Astrocyte (in vitro differentiated cells and primary cell): Measurements from ENCODE around the gene WASF2.

Experiments
- EZH2 ChIP-seq: IDR thresholded peaks from 2 replicates; pipeline ENCODE4 v1.6.1; 2012; ENCODE audit warnings: mild to moderate bottlenecking, low read length, inconsistent platforms; ENCODE audit not compliant: insufficient read depth
- TF ChIP-seq, protein P1 (sequence below): IDR thresholded peaks from 2 replicates; pipeline ENCODE4 v1.5.1; 2011; ENCODE audit warnings: low read depth, mild to moderate bottlenecking, inconsistent platforms, low read length, moderate library complexity; ENCODE audit not compliant: insufficient read depth

DNA sequence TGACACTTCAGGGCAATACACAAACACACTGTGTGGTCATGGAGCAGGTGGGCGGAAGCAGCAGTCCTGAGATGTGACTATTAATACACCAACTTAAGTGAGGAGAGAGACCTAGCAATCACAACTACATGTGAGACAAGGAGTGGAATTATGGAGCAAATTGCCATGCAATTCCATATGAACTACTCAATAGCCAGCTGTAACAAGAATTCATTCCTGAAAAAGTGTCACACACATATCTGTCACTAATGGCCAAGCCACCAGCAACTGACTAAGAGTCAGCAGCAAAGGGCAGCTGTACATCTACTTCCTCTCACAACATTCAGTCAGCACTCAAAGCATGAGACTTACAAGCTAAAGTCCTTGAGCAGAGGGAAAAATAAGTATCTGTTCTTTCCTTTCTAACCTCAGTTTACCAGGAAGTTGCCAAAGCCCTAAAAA lies 51.3 kb downstream of the WASF2 start:
- TF ChIP-seq, protein P1, sequence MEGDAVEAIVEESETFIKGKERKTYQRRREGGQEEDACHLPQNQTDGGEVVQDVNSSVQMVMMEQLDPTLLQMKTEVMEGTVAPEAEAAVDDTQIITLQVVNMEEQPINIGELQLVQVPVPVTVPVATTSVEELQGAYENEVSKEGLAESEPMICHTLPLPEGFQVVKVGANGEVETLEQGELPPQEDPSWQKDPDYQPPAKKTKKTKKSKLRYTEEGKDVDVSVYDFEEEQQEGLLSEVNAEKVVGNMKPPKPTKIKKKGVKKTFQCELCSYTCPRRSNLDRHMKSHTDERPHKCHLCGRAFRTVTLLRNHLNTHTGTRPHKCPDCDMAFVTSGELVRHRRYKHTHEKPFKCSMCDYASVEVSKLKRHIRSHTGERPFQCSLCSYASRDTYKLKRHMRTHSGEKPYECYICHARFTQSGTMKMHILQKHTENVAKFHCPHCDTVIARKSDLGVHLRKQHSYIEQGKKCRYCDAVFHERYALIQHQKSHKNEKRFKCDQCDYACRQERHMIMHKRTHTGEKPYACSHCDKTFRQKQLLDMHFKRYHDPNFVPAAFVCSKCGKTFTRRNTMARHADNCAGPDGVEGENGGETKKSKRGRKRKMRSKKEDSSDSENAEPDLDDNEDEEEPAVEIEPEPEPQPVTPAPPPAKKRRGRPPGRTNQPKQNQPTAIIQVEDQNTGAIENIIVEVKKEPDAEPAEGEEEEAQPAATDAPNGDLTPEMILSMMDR: no peak
- no peak for TF ChIP-seq EZH2
